IPS-NIHi11 (cell line): ENCODE measurements around the gene ST7.
"Not testable (repeated sequence)": the region's sequence is repeated elsewhere in the genome, so short reads cannot be mapped to it uniquely, and the experiment has no call there.

ENCODE experiments used
- DNase-seq: peaks from one replicate; pipeline ENCODE4 v3.0.0; 2012; ENCODE audit warnings: mixed read lengths, low spot score

ST7 gene

GRCh38 chr7:117096942-117097341 lies 143.6 kb downstream of the ST7 start:
- DNase-seq = no peak

GRCh38 chr7:117097860-117098259 lies 144.6 kb downstream of the ST7 start:
- DNase-seq = no peak

- DNase-seq = no peak
Observed at GRCh38 chr7:117098457-117098856, 145.2 kb downstream of the ST7 start.

GRCh38 chr7:117101026-117101425 lies 147.7 kb downstream of the ST7 start:
- no peak for DNase-seq

GRCh38 chr7:117110480-117111315 lies 157.4 kb downstream of the ST7 start:
- DNase-seq = no peak

GRCh38 chr7:117111535-117111934 lies 158.2 kb downstream of the ST7 start:
- DNase-seq = no peak

GRCh38 chr7:117112640-117113039 lies 159.3 kb downstream of the ST7 start:
- DNase-seq = no peak

- no peak for DNase-seq
Observed at GRCh38 chr7:117113871-117114270, 160.6 kb downstream of the ST7 start.

- DNase-seq = no peak
Observed at GRCh38 chr7:117114272-117114671, 161.0 kb downstream of the ST7 start.

GRCh38 chr7:117116211-117116610 lies 162.9 kb downstream of the ST7 start:
- no peak for DNase-seq

- DNase-seq = no peak
Observed at GRCh38 chr7:117117172-117117571, 163.9 kb downstream of the ST7 start.

GRCh38 chr7:117118579-117119180 lies 165.4 kb downstream of the ST7 start:
- DNase-seq = peak; percentile 48

GRCh38 chr7:117119192-117119924 lies 166.1 kb downstream of the ST7 start:
- DNase-seq = peak; percentile 54

- DNase-seq = not testable (repeated sequence)
Observed at GRCh38 chr7:117120321-117120720, 167.0 kb downstream of the ST7 start.

GRCh38 chr7:117122036-117122435 lies 168.7 kb downstream of the ST7 start:
- DNase-seq = not testable (repeated sequence)

- DNase-seq = no peak
Observed at GRCh38 chr7:117122536-117122935, 169.2 kb downstream of the ST7 start.

- no peak for DNase-seq
Observed at GRCh38 chr7:117123311-117123926, 170.1 kb downstream of the ST7 start.

GRCh38 chr7:117124591-117125220 lies 171.4 kb downstream of the ST7 start:
- DNase-seq = peak; percentile 20

- DNase-seq = no peak
Observed at GRCh38 chr7:117126676-117127075, 173.4 kb downstream of the ST7 start.

GRCh38 chr7:117127585-117128168 lies 174.4 kb downstream of the ST7 start:
- no peak for DNase-seq

- no peak for DNase-seq
Observed at GRCh38 chr7:117129521-117129955, 176.2 kb downstream of the ST7 start.

- no peak for DNase-seq
Observed at GRCh38 chr7:117130262-117130661, 177.0 kb downstream of the ST7 start.
